K562 (cell line): Measurements from ENCODE around the gene HOXA5. TPM values are rescaled to one million over a fixed set of nuclear protein-coding genes. Genes with fewer than 3 reads are reported as not detected.

Source experiments
- CBFA2T3 ChIP-seq: fragments of 450-650 bp; IDR thresholded peaks from 2 replicates; pipeline ENCODE4 v1.6.1; 2017
- CHAMP1 ChIP-seq: fragments of 450-650 bp; IDR thresholded peaks from 2 replicates; pipeline ENCODE4 v1.6.1; 2016; ENCODE audit warnings: mild to moderate bottlenecking
- E4F1 ChIP-seq: fragments of 250-450 bp; sonication (Bioruptor Pico); IDR thresholded peaks from 2 replicates; pipeline ENCODE4 v1.5.0; 2021; ENCODE audit warnings: mild to moderate bottlenecking, borderline replicate concordance
- NCOA2 ChIP-seq, 2 experiments: fragments of 450-650 bp; IDR thresholded peaks; 2 replicates each; pipeline ENCODE4 v1.6.1; 2018; ENCODE audit warnings: mild to moderate bottlenecking in 2 of 2, moderate library complexity in 1 of 2; ENCODE audit not compliant: partially characterized antibody in 2 of 2
- RAD21 ChIP-seq, 2 experiments: fragments of 250-450 bp in 1 of 2; fragments of 450-650 bp in 1 of 2; sonication (Bioruptor Pico) in 1 of 2; formaldehyde crosslinking in 1 of 2; IDR thresholded peaks in 1 of 2; conservative IDR thresholded peaks in 1 of 2; 2 replicates each; pipeline versions ENCODE4 v1.4.0 to v1.8.0; 2020 to 2022; ENCODE audit warnings: mild to moderate bottlenecking in 2 of 2, moderate library complexity in 1 of 2
- THAP12 ChIP-seq: fragments of 250-450 bp; sonication (Bioruptor Pico); IDR thresholded peaks from 2 replicates; pipeline ENCODE4 v1.9.0; 2021; ENCODE audit warnings: mild to moderate bottlenecking, inconsistent platforms
- polyA plus RNA-seq, 8 experiments: library from polyadenylated mRNA; depleted of rRNA in 4 of 8; stranded (reverse) in 5 of 8; unstranded in 3 of 8; fragments of >200 nt; fragmentation: Nextera tagmentation in 2 of 8; fragmentation: Illumina TruSeq in 1 of 8; extraction: Ambion mirVana in 2 of 8; extraction: Trizol in 1 of 8; gene quantifications; 2 replicates each; pipeline versions ENCODE4 v1.2.1 to v1.2.3, GENCODE V29; 2011 to 2014; ENCODE audit warnings: inconsistent platforms in 1 of 8, missing spikeins in 1 of 8
- total RNA-seq, 7 experiments: library from RNA; depleted of rRNA in 6 of 7; stranded (reverse); fragments of >200 nt in 6 of 7; fragmentation: Illumina TruSeq in 2 of 7; extraction: Trizol in 2 of 7; gene quantifications; 2 replicates each; pipeline versions ENCODE4 v1.2.1 to v1.2.3, GENCODE V29; 2011 to 2021; ENCODE audit warnings: low replicate concordance in 1 of 7
- TF ChIP-seq, protein P1 (sequence below): IDR thresholded peaks from 2 replicates; pipeline ENCODE4 v1.6.1; 2016; ENCODE audit warnings: missing genetic modification characterization, missing compliant biosample characterization
- TF ChIP-seq, protein P2 (sequence below): IDR thresholded peaks from 2 replicates; pipeline ENCODE4 v1.6.1; 2011; ENCODE audit not compliant: insufficient read length; ENCODE audit errors: extremely low read depth

The HOXA5 gene
- total and polyA plus RNA-seq, 9 of the 15 experiments (the other 6 are each of a cell fraction or from before 2014, with no cell fraction given) = 0.13 TPM; not detected in 8

- TF ChIP-seq, protein P1, sequence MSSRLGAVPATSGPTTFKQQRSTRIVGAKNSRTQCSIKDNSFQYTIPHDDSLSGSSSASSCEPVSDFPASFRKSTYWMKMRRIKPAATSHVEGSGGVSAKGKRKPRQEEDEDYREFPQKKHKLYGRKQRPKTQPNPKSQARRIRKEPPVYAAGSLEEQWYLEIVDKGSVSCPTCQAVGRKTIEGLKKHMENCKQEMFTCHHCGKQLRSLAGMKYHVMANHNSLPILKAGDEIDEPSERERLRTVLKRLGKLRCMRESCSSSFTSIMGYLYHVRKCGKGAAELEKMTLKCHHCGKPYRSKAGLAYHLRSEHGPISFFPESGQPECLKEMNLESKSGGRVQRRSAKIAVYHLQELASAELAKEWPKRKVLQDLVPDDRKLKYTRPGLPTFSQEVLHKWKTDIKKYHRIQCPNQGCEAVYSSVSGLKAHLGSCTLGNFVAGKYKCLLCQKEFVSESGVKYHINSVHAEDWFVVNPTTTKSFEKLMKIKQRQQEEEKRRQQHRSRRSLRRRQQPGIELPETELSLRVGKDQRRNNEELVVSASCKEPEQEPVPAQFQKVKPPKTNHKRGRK = no peak
- TF ChIP-seq NCOA2 (IDR thresholded peaks at IDR 0.05; ENCODE audit: partially characterized antibody in 2 of 2) = no peak
- TF ChIP-seq, protein P2, sequence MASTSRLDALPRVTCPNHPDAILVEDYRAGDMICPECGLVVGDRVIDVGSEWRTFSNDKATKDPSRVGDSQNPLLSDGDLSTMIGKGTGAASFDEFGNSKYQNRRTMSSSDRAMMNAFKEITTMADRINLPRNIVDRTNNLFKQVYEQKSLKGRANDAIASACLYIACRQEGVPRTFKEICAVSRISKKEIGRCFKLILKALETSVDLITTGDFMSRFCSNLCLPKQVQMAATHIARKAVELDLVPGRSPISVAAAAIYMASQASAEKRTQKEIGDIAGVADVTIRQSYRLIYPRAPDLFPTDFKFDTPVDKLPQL = no peak
- TF ChIP-seq THAP12 (CRISPR knock-in tag) = no peak
- peak in 1 of 2 experiments; percentile 54; a peak in 3 of 4 replicates for TF ChIP-seq RAD21 (CRISPR knock-in tag; conservative IDR thresholded peaks at IDR 0.05 in 1 of 2, IDR thresholded peaks at IDR 0.05 in 1 of 2)
- TF ChIP-seq E4F1 = no peak
- no peak for TF ChIP-seq CHAMP1
- TF ChIP-seq CBFA2T3 = no peak
These were observed 7.3 kb upstream of the HOXA5 start (continued) for GRCh38 chr7:27150568-27151340.
